HepG2 (cell line): ENCODE results near the gene RAB11FIP5. TPM values are rescaled to one million over a fixed set of nuclear protein-coding genes. Genes with fewer than 3 reads are reported as not detected.
A peak's percentile ranks its signal among the peaks of the same experiment; 100 is the strongest.

Source experiments
- AGO2 ChIP-seq: fragments of 200-400 bp; formaldehyde crosslinking; optimal IDR thresholded peaks from 2 replicates; pipeline ENCODE3; 2017; ENCODE audit warnings: mild to moderate bottlenecking, low read depth, low read length, moderate library complexity
- BRCA1 ChIP-seq: sonication (generic); formaldehyde crosslinking; IDR thresholded peaks from 2 replicates; pipeline ENCODE4 v1.4.0; 2020; ENCODE audit warnings: missing genetic modification reagents
- DNMT3B ChIP-seq: conservative IDR thresholded peaks from 2 replicates; pipeline ENCODE4 v1.6.1; 2016; ENCODE audit warnings: missing biosample characterization, control low read depth
- ERF ChIP-seq: IDR thresholded peaks from 2 replicates; pipeline ENCODE4 v1.6.1; 2018; ENCODE audit warnings: missing biosample characterization, missing genetic modification reagents
- FIP1L1 ChIP-seq: fragments of 200-400 bp; formaldehyde crosslinking; IDR thresholded peaks from 2 replicates; pipeline ENCODE4 v1.6.1; 2018; ENCODE audit warnings: low read depth, mild to moderate bottlenecking, low read length, moderate library complexity, borderline replicate concordance; ENCODE audit not compliant: insufficient read depth
- ISL2 ChIP-seq: sonication (generic); formaldehyde crosslinking; IDR thresholded peaks from 2 replicates; pipeline ENCODE4 v1.5.0; 2020; ENCODE audit warnings: missing genetic modification reagents
- KMT2A ChIP-seq: sonication (generic); formaldehyde crosslinking; IDR thresholded peaks from 2 replicates; pipeline ENCODE4 v1.4.0; 2020; ENCODE audit warnings: missing genetic modification reagents
- NR3C1 ChIP-seq: sonication (generic); formaldehyde crosslinking; IDR thresholded peaks from 2 replicates; pipeline ENCODE4 v1.4.0; 2020; ENCODE audit warnings: missing genetic modification reagents
- TAF15 ChIP-seq: fragments of 200-400 bp; formaldehyde crosslinking; IDR thresholded peaks from one replicate; pipeline ENCODE4 v1.6.1; 2018; ENCODE audit warnings: mild to moderate bottlenecking, low read depth, low read length; ENCODE audit not compliant: poor library complexity, severe bottlenecking
- TEAD3 ChIP-seq: optimal IDR thresholded peaks from 2 replicates; pipeline ENCODE3; 2016; ENCODE audit warnings: borderline replicate concordance
- ZBTB20 ChIP-seq: sonication (generic); formaldehyde crosslinking; IDR thresholded peaks from 2 replicates; pipeline ENCODE4 v1.8.1; 2023; ENCODE audit warnings: missing genetic modification reagents, low read depth, mild to moderate bottlenecking, borderline replicate concordance
- ZNF670 ChIP-seq: sonication (generic); formaldehyde crosslinking; IDR thresholded peaks from 2 replicates; pipeline ENCODE4 v1.8.0; 2022; ENCODE audit warnings: mild to moderate bottlenecking, missing genetic modification reagents, borderline replicate concordance
- ZNF782 ChIP-seq: sonication (generic); formaldehyde crosslinking; IDR thresholded peaks from 2 replicates; pipeline ENCODE4 v1.4.0; 2020; ENCODE audit warnings: missing genetic modification reagents, mild to moderate bottlenecking, borderline replicate concordance
- ZNF841 ChIP-seq: sonication (generic); formaldehyde crosslinking; IDR thresholded peaks from 2 replicates; pipeline ENCODE4 v1.8.1; 2023; ENCODE audit warnings: missing genetic modification reagents, borderline replicate concordance
- polyA plus RNA-seq, 8 experiments: library from polyadenylated mRNA; depleted of rRNA in 3 of 8; stranded (reverse) in 7 of 8; unstranded in 1 of 8; fragments of >200 nt; fragmentation: Illumina TruSeq in 4 of 8; extraction: Trizol in 4 of 8; gene quantifications; 2 replicates each; pipeline versions ENCODE4 v1.2.1 to v1.2.3, GENCODE V29; 2011 to 2016; ENCODE audit warnings: low read depth in 4 of 8, missing spikeins in 1 of 8, mixed read lengths in 1 of 8; ENCODE audit not compliant: insufficient read depth in 1 of 8
- total RNA-seq, 5 experiments: library from RNA; depleted of rRNA; stranded (reverse); fragments of >200 nt; fragmentation: Illumina TruSeq; extraction: Trizol; gene quantifications; 2 replicates each; pipeline ENCODE4 v1.2.3, GENCODE V29; 2016; ENCODE audit warnings: low read depth in 1 of 5
- TF ChIP-seq, protein P1 (sequence below), 2 experiments: sonication (generic) in 1 of 2; formaldehyde crosslinking in 1 of 2; IDR thresholded peaks; 2 replicates each; pipeline versions ENCODE4 v1.6.1 to v1.9.0; 2014 to 2022; ENCODE audit warnings: antibody characterized with exemption in 1 of 2, borderline replicate concordance in 1 of 2, inconsistent platforms in 1 of 2, low read depth in 1 of 2, missing genetic modification reagents in 1 of 2
- TF ChIP-seq, protein P2 (sequence below): IDR thresholded peaks from 2 replicates; pipeline ENCODE4 v1.6.1; 2016; ENCODE audit warnings: low read depth, control low read depth
- TF ChIP-seq, protein P3 (sequence below): sonication (generic); formaldehyde crosslinking; IDR thresholded peaks from 2 replicates; pipeline ENCODE4 v1.4.0; 2020; ENCODE audit warnings: low read depth, mild to moderate bottlenecking, missing genetic modification reagents
- TF ChIP-seq, protein P4 (sequence below): sonication (generic); formaldehyde crosslinking; IDR thresholded peaks from 2 replicates; pipeline ENCODE4 v1.9.0; 2021; ENCODE audit warnings: missing genetic modification reagents, mild to moderate bottlenecking, borderline replicate concordance

Gene RAB11FIP5
- total and polyA plus RNA-seq, 2 of the 13 experiments (the other 11 are each of a cell fraction or from before 2014, with no cell fraction given), result 9.4 to 22.9 TPM

DNA sequence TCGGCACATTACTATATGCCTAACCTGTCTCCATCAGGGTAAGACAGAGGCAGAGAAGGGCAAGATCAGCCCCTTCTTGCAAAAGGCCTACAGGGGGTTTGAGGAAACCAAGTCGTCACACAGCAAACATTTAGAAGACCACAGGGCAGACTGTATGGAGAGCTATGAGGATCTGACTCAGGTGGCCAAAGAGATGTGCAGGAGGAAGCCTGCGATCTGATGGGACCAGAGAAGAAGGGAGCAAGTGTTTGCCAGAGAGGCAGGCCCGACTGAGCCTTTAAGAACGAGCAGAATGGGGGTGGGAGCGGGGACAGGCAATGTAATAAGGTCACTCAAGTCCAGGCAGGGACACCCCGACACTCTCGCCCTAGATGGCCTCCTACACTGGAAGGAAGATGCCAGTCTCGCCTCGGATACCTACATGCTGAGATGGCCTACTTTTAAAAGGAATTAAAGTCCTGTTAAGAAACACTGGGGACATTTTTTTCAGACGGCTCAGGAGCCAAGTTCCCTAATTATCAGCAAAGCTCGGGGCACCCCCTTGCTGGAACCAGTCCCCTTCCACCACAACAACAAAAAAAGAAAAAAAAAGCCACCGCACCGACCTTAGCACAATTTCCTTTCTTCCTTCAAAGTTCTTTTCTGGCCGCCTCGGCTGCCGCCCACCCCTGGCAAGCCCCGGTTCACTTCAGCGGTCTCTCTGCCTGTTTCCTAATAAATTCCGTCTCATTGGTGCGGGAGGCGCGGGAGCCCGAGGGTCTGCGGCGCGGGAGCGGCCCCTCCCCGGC, 42.7 kb downstream of the RAB11FIP5 start (continued):
- TF ChIP-seq, protein P1, sequence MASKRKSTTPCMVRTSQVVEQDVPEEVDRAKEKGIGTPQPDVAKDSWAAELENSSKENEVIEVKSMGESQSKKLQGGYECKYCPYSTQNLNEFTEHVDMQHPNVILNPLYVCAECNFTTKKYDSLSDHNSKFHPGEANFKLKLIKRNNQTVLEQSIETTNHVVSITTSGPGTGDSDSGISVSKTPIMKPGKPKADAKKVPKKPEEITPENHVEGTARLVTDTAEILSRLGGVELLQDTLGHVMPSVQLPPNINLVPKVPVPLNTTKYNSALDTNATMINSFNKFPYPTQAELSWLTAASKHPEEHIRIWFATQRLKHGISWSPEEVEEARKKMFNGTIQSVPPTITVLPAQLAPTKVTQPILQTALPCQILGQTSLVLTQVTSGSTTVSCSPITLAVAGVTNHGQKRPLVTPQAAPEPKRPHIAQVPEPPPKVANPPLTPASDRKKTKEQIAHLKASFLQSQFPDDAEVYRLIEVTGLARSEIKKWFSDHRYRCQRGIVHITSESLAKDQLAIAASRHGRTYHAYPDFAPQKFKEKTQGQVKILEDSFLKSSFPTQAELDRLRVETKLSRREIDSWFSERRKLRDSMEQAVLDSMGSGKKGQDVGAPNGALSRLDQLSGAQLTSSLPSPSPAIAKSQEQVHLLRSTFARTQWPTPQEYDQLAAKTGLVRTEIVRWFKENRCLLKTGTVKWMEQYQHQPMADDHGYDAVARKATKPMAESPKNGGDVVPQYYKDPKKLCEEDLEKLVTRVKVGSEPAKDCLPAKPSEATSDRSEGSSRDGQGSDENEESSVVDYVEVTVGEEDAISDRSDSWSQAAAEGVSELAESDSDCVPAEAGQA (IDR thresholded peaks at IDR 0.05; ENCODE audit: low read depth), result no peak
- TF ChIP-seq, protein P1 (CRISPR knock-in tag; IDR thresholded peaks at IDR 0.05; ENCODE audit: borderline replicate concordance), result no peak
- TF ChIP-seq NR3C1 (CRISPR knock-in tag) (no peak), FIP1L1 (no peak), TEAD3 (peak; percentile 19), ZNF782 (no peak), ISL2 (CRISPR knock-in tag) (no peak), BRCA1 (CRISPR knock-in tag) (no peak), ZNF670 (CRISPR knock-in tag) (peak; percentile 5; the same call in 1 of the 2 replicates), ZNF841 (CRISPR knock-in tag) (no peak), AGO2 (no peak), TAF15 (peak; percentile 9), KMT2A (CRISPR knock-in tag) (no peak), DNMT3B (CRISPR knock-in tag) (no peak), ERF (CRISPR knock-in tag) (peak; percentile 9; the same call in 1 of the 2 replicates), ZBTB20 (CRISPR knock-in tag) (no peak)
- TF ChIP-seq, protein P2, sequence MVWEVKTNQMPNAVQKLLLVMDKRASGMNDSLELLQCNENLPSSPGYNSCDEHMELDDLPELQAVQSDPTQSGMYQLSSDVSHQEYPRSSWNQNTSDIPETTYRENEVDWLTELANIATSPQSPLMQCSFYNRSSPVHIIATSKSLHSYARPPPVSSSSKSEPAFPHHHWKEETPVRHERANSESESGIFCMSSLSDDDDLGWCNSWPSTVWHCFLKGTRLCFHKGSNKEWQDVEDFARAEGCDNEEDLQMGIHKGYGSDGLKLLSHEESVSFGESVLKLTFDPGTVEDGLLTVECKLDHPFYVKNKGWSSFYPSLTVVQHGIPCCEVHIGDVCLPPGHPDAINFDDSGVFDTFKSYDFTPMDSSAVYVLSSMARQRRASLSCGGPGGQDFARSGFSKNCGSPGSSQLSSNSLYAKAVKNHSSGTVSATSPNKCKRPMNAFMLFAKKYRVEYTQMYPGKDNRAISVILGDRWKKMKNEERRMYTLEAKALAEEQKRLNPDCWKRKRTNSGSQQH, result no peak
- TF ChIP-seq, protein P3, sequence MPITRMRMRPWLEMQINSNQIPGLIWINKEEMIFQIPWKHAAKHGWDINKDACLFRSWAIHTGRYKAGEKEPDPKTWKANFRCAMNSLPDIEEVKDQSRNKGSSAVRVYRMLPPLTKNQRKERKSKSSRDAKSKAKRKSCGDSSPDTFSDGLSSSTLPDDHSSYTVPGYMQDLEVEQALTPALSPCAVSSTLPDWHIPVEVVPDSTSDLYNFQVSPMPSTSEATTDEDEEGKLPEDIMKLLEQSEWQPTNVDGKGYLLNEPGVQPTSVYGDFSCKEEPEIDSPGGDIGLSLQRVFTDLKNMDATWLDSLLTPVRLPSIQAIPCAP (CRISPR knock-in tag), result no peak
- TF ChIP-seq, protein P4, sequence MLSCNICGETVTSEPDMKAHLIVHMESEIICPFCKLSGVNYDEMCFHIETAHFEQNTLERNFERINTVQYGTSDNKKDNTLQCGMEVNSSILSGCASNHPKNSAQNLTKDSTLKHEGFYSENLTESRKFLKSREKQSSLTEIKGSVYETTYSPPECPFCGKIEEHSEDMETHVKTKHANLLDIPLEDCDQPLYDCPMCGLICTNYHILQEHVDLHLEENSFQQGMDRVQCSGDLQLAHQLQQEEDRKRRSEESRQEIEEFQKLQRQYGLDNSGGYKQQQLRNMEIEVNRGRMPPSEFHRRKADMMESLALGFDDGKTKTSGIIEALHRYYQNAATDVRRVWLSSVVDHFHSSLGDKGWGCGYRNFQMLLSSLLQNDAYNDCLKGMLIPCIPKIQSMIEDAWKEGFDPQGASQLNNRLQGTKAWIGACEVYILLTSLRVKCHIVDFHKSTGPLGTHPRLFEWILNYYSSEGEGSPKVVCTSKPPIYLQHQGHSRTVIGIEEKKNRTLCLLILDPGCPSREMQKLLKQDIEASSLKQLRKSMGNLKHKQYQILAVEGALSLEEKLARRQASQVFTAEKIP, result no peak
